Jurkat, Clone E6-1 (cell line): ENCODE results near the gene SOWAHD. TPM values are rescaled to one million over a fixed set of nuclear protein-coding genes. Genes with fewer than 3 reads are reported as not detected.
"Not testable (repeated sequence)": the region's sequence is repeated elsewhere in the genome, so short reads cannot be mapped to it uniquely, and the experiment has no call there.

ENCODE experiments used
- DNase-seq: peaks from one replicate; pipeline ENCODE4 v3.0.0-alpha.2; 2011; ENCODE audit warnings: low read depth, low spot score
- H3K4me3 ChIP-seq: 2 replicates; pipeline ENCODE4 v1.5.1; 2011; ENCODE audit warnings: mild to moderate bottlenecking, low read length, control low read depth, moderate library complexity
- polyA plus RNA-seq: library from polyadenylated mRNA; unstranded; fragments of >200 nt; gene quantifications from one replicate; pipeline ENCODE4 v1.2.1, GENCODE V29; 2012; ENCODE audit warnings: missing spikeins; ENCODE audit not compliant: insufficient read length, insufficient read depth

The SOWAHD gene
- not detected for polyA plus RNA-seq

GRCh38 chrX:119757979-119758730 is at the start of gene SOWAHD:
Gene SOWAHD, plus strand, starts transcription at chrX:119758588. Its CDS starts 80 bp downstream, at chrX:119758668.
- DNase-seq: no peak
- no peak within 1 kb of the TSS for H3K4me3 ChIP-seq

- H3K4me3 ChIP-seq: no peak overlapping the region
- DNase-seq: no peak
These were observed 49.5 kb upstream of the SOWAHD start for GRCh38 chrX:119708936-119709335.

GRCh38 chrX:119709630-119710029 is 48.8 kb upstream of the SOWAHD start:
- no peak for DNase-seq
- H3K4me3 ChIP-seq: no peak overlapping the region

GRCh38 chrX:119721487-119721886 is 36.9 kb upstream of the SOWAHD start:
- DNase-seq: no peak
- H3K4me3 ChIP-seq: no peak overlapping the region

GRCh38 chrX:119721926-119722325 is 36.5 kb upstream of the SOWAHD start:
- no peak overlapping the region for H3K4me3 ChIP-seq
- no peak for DNase-seq

- peak; percentile 73 for DNase-seq
These were observed 31.4 kb upstream of the SOWAHD start for GRCh38 chrX:119726900-119727555.

GRCh38 chrX:119728487-119728886 is 29.9 kb upstream of the SOWAHD start:
- no peak overlapping the region for H3K4me3 ChIP-seq
- no peak for DNase-seq

More at GRCh38 chrX:119726900-119727555, 31.4 kb upstream of the SOWAHD start:
- peak overlapping the region; percentile 37 for H3K4me3 ChIP-seq

GRCh38 chrX:119729408-119730201 is 28.8 kb upstream of the SOWAHD start:
- peak; percentile 60 for DNase-seq
- H3K4me3 ChIP-seq: no peak overlapping the region

GRCh38 chrX:119734897-119735339 is 23.5 kb upstream of the SOWAHD start:
- H3K4me3 ChIP-seq: no peak overlapping the region
- DNase-seq: no peak

- DNase-seq: no peak
These were observed 22.9 kb upstream of the SOWAHD start for GRCh38 chrX:119735467-119735866.

GRCh38 chrX:119736206-119736764 is 22.1 kb upstream of the SOWAHD start:
- no peak for DNase-seq
- no peak overlapping the region for H3K4me3 ChIP-seq

More at GRCh38 chrX:119735467-119735866, 22.9 kb upstream of the SOWAHD start:
- no peak overlapping the region for H3K4me3 ChIP-seq

GRCh38 chrX:119738742-119739141 is 19.6 kb upstream of the SOWAHD start:
- DNase-seq: no peak
- H3K4me3 ChIP-seq: no peak overlapping the region

GRCh38 chrX:119745283-119745848 is 13.0 kb upstream of the SOWAHD start:
- DNase-seq: no peak
- no peak overlapping the region for H3K4me3 ChIP-seq

GRCh38 chrX:119750131-119750530 is 8.3 kb upstream of the SOWAHD start:
- not testable (repeated sequence) for DNase-seq, H3K4me3 ChIP-seq

GRCh38 chrX:119750751-119751150 is 7.6 kb upstream of the SOWAHD start:
- not testable (repeated sequence) for DNase-seq, H3K4me3 ChIP-seq

GRCh38 chrX:119753001-119753400 is 5.4 kb upstream of the SOWAHD start:
- H3K4me3 ChIP-seq: no peak overlapping the region
- no peak for DNase-seq

- peak; percentile 87 for DNase-seq
- no peak overlapping the region for H3K4me3 ChIP-seq
These were observed 4.6 kb upstream of the SOWAHD start for GRCh38 chrX:119753639-119754257.

GRCh38 chrX:119755981-119756533 is 2.3 kb upstream of the SOWAHD start:
- peak overlapping the region; percentile 25 for H3K4me3 ChIP-seq
- DNase-seq: peak; percentile 80
